Adrenal gland (tissue), 5 donors: ENCODE results near the gene PPM1F.

Experiments used
- CTCF ChIP-seq, 6 experiments: fragments of 450-650 bp in 4 of 6; fragments of 200-600 bp in 2 of 6; sonication (generic) in 1 of 6; IDR thresholded peaks; 1 replicate in 5 of 6; 2 replicates in 1 of 6; pipeline versions ENCODE4 v1.5.1 to v1.8.0; 2016 to 2021; ENCODE audit warnings: antibody characterized with exemption in 6 of 6, mild to moderate bottlenecking in 2 of 6, moderate library complexity in 1 of 6
- POLR2A ChIP-seq, 2 donors: fragments of 450-650 bp; IDR thresholded peaks; one replicate each; pipeline ENCODE4 v1.6.1; 2017; ENCODE audit warnings: antibody characterized with exemption in 2 of 2, mild to moderate bottlenecking in 2 of 2, moderate library complexity in 1 of 2
- donor health status: DM: no; HTN: no; CAD: no.

GRCh38 chr22:21916309-21916918 lies 36.2 kb downstream of the PPM1F start:
- no peak for TF ChIP-seq CTCF (IDR thresholded peaks at IDR 0.05)
- TF ChIP-seq POLR2A (IDR thresholded peaks at IDR 0.05): no peak
